HG02943 (cell line): ENCODE measurements around the gene CLEC2A.
"Not testable (repeated sequence)": the region's sequence is repeated elsewhere in the genome, so short reads cannot be mapped to it uniquely, and the experiment has no call there.

Experiments used
- ATAC-seq: cut with Tn5 transposase; IDR thresholded peaks from one replicate; pipeline ENCODE4 v1.9.1; 2021; ENCODE audit warnings: mild to moderate bottlenecking, low read depth, moderate library complexity; ENCODE audit not compliant: unreplicated experiment

The CLEC2A gene

DNA sequence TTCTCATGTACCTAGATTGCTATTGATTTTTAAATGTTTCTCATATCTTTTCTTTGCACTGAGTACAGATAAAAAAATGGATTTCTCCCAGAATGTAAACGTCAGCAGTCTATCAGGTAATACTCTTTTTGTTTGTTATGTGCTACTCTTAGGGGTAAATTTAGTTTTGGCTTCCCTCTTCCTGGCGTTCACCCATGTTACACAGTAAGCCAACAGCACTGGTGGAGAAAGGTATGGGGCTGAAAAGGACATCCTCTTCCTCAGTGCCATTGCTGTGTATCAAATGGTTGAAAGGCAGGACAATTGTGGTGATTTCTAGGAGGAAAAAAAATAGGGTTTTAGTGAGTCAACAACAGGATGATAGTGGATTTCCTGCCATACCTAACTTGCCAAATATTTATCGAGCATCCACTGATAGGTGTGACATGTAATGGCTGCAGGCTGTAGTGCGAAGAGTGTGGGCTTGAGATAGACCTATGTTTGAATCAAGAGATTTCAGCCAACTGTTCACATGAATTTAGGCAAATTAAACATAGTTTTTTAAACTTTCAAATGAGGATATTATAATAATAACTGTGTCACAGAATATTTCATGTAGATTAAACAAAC lies 43.4 kb downstream of the CLEC2A start:
- no peak for ATAC-seq

DNA sequence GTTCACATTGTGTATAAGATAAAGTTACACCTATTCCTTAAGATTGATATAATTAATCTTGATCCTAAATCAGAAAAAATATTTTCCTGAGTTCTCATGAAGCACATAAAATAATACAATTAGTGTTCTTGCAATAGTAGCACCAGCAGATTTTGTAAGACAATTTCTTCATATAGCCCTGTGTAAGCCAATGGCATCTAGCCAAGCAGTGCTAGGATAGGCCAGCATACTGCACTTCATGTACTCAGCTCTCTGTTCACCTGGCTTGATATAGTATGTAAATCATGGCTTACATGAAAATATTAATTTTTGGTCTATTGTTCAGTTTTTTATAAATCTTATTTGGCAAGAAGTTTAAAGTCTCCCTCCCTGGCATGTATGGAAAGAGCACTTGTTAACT lies 49.0 kb downstream of the CLEC2A start:
- ATAC-seq, result no peak

GRCh38 chr12:9881988-9882387 lies 50.2 kb downstream of the CLEC2A start:
- no peak for ATAC-seq

GRCh38 chr12:9881246-9881645 lies 50.9 kb downstream of the CLEC2A start, which contains the start of gene KLRF2:
Gene KLRF2 (plus strand): TSS chr12:9881489. CDS start chr12:9881596, 107 bp downstream.
- ATAC-seq, result no peak

DNA sequence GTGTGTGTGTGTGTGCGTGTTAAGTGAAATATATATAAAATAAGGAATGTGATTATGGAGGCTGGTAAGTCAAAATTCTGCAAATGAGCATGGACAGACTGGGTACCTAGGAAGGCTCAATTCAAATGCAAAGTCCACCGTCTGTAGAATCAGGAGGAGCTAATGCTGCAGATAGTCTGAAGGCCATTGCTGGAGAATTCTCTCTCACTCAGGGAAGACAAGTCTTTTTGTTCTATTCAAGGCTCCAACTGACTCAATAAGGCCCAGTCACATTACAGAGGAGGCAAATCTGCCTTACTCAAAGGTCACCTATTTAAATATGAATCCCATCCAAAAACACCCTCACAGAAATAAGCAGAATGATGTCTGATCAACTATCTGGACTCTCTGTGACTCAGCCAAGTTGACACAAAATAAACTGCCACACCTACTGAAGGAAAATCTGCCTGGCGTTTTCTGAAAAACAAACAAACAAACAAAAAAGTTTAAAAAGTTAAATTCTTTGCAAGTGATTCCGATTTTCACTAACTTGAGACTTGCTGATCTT lies 51.6 kb downstream of the CLEC2A start:
- no peak for ATAC-seq

GRCh38 chr12:9876120-9876519 lies 56.0 kb downstream of the CLEC2A start:
- not testable (repeated sequence) for ATAC-seq

DNA sequence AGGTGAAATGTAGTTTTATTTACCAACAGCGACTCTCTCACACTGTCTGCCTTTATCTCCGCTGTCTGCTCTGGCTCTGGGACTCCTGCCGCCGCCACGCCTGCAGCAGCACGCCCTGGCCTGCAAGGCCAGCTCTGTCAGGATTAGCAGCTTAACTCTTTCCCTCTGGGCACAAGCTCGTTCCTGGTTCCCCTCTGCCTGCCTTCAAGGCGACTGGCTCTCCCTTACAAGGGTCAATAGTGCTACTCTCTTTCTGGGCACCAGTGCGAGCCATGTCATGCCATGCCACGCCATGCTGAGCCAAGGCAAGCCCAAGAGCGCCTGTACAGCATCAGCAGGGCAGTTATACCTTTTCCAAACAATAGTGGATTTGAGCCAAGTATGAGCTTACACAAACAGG lies 59.4 kb downstream of the CLEC2A start:
- no peak for ATAC-seq

DNA sequence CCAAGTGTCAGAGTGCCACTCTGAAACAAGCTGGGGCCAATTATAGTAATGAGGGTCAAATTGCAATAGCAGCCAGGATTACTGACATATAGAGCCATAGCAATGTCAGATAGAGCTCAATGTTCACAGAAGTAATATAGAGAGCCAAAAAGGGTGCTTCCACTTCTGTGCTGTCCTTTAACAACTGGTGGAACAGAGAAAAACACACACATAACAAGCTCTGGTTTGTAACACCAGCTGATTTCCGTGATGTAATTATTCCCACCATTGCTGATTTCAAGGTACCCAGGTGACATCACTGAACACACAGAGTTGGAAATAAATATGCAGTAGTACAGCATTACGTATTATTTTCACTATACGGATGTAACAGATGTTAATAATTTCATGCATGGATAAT lies 60.0 kb downstream of the CLEC2A start:
- ATAC-seq, result no peak

DNA sequence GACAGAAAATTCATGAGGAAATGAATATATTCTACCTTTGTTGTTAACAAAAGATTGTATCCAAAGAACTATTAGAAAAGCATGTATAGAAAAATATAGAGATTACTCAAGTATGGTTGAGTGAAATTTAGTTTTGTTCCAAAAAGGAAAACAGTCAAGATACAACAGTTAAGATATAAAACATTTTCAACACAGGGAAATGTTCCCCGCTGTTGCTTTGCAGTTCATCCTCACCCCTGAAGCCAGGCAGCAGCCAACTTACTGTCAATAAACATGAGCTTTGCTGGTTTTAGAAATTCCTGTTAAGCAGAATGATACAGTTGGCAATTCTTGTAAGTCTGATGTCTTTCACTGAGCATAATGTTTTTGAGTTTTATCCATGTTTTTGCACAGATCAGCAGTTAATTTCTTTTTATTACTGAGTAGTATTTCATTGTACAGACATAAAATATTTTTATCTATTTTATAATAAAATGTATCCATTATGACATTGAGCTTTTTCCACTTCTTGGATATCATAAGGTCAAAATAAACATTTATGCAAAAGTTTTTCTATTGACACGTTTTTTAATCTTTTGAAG lies 61.8 kb downstream of the CLEC2A start:
- ATAC-seq, result no peak

GRCh38 chr12:9869307-9870161 lies 62.6 kb downstream of the CLEC2A start, which contains the start of gene CLEC2B:
Gene CLEC2B (minus strand): TSS chr12:9869354.
- no peak for ATAC-seq

GRCh38 chr12:9868951-9869306 lies 63.2 kb downstream of the CLEC2A start:
- no peak for ATAC-seq

DNA sequence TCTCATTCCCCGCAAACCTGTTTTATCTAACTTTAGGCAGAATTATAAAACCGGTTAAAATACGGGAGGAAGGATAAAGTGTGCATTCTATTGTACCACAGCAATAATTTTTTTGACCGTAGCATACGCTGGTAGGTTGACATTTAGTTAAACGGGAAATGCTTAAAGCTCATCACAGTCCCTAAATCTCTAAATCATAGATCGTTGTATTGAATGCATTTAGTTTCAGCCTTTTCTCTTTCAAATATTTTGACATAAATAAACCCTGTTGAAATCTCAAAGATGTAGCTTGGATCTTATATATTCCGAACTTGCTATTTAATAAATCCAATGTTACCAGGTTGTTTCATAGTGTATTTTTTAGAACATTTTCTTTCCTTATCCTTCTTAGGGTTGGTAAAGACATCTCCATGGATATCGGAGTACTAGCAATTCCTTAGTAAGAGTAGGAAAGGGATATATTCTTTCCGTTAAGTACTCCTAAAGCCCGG lies 63.8 kb downstream of the CLEC2A start:
- no peak for ATAC-seq

DNA sequence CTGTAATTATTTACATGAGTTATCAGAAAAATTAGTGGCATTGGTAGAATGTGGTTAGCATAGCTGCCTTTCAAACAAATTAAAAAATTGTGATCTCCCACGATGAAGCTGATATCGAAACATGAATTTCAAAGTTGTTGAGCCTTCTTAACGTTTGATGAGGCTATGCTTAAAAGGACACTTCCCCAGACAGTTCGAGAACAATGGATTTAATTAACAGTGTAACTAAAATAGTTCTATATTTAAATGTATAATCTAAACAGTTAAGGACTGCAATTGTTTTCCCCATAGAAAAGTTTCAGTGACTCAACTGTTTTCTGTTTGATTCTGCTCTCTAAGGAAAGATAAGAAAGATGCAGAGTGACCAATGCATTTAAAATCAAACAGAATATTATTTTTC lies 64.6 kb downstream of the CLEC2A start:
- ATAC-seq, result no peak

- ATAC-seq, result no peak
These were observed 65.3 kb downstream of the CLEC2A start for GRCh38 chr12:9866860-9867269.

- no peak for ATAC-seq
These were observed 67.1 kb downstream of the CLEC2A start for GRCh38 chr12:9864913-9865675.
